Stomach smooth muscle (tissue), 2 donors: Measurements from ENCODE around the gene ULK1.
A peak's percentile ranks its signal among the peaks of the same experiment; 100 is the strongest.

Experiments used
- H3K27ac ChIP-seq: one replicate; pipeline ENCODE4 v1.7.0; 2013; ENCODE audit warnings: mild to moderate bottlenecking, low read length, inconsistent platforms
- H3K27me3 ChIP-seq, 2 donors: one replicate each; pipeline ENCODE4 v1.7.0; 2013; ENCODE audit warnings: low read length in 2 of 2; ENCODE audit not compliant: insufficient read depth in 2 of 2, control insufficient read depth in 1 of 2
- H3K36me3 ChIP-seq, 2 donors: one replicate each; pipeline ENCODE4 v1.7.0; 2013; ENCODE audit warnings: low read length in 2 of 2; ENCODE audit not compliant: control insufficient read depth in 2 of 2, insufficient read depth in 2 of 2
- H3K4me1 ChIP-seq: one replicate; pipeline ENCODE4 v1.7.0; 2013; ENCODE audit warnings: low read length; ENCODE audit not compliant: control insufficient read depth, insufficient read depth
- H3K4me3 ChIP-seq, 2 donors: one replicate each; pipeline ENCODE4 v1.7.0; 2013; ENCODE audit warnings: low read length in 2 of 2
- H3K9ac ChIP-seq, 2 donors: one replicate each; pipeline ENCODE4 v1.7.0; 2013; ENCODE audit warnings: low read length in 2 of 2, mild to moderate bottlenecking in 1 of 2
- H3K9me3 ChIP-seq, 2 donors: one replicate each; pipeline ENCODE4 v1.7.0; 2013; ENCODE audit warnings: low read length in 2 of 2; ENCODE audit not compliant: control insufficient read depth in 2 of 2
- donor health status: healthy.
- donor health status: Pancreatic carcinoma.

The ULK1 gene

DNA sequence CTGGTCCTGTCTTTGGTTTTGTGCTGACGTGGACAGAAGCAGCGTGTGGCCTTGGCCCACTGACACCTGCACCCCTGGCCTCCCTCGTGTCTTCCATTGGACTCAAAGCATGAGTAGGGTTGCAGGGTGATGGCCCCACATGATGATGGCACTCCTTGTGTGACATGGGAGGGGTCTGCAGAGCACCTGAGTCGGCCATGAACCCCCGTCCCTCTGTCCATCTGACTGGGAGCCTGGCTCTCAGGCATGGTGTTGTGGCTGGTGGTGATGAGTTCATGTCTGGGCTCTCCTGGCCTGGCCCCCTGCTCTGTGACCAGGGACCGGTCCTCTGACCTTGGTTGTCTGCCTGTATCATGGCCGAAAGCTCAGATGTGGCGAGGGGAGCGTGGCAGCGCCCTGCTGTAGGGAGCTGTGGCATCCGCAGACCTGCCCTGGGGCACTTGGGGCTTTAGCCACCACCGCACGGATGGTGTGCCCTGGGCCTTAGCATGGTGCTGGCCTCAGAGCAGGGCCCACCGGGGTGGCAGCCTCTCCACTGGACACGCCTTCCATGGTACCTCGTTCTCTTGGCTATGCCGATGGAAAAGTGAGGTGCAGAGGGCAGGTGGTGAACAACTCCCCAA lies 16.7 kb downstream of the ULK1 start:
- no peak overlapping the region for H3K27ac ChIP-seq
- peaks cover 20% of the 10 kb centered on the region for H3K4me1 ChIP-seq
- no peak overlapping the region for H3K4me3 ChIP-seq
- peaks cover 29 to 57% of the 10 kb centered on the region in 2 donors for H3K36me3 ChIP-seq
- H3K9me3 ChIP-seq, result no peaks in the 10 kb centered on the region
- no peak overlapping the region for H3K9ac ChIP-seq
- H3K27me3 ChIP-seq, result no peaks in the 10 kb centered on the region

DNA sequence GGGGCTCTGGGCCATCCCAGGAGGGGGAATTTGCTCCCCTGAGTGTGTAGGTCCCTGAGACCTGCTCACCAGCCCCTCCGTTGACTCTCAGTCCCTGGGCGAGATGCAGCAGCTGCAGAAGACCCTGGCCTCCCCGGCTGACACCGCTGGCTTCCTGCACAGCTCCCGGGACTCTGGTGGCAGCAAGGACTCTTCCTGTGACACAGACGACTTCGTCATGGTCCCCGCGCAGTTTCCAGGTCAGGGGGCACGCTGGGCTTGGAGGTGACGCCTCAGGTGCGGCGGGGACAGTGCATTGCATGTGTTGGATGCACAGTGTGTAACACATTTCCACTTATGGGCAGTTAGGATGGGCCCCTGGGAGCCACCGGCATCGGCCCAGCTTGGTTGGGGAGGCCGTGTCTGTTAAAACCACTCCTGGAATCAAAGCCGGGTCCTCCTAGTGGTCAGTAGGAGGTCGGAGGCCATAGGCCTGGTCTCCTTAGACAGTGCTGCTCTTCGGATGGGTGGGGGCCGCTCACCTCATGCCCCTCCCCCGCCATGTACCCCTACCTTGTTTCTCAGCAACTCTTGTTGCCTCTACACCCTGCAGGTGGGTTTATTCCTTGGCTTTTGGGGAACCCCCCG lies 17.5 kb downstream of the ULK1 start:
- Histone ChIP-seq H3K9ac (no peak overlapping the region), H3K4me1 (peaks cover 20% of the 10 kb centered on the region), H3K27me3 (no peaks in the 10 kb centered on the region), H3K9me3 (no peaks in the 10 kb centered on the region), H3K4me3 (no peak overlapping the region), H3K36me3 (peaks cover 32 to 56% of the 10 kb centered on the region in 2 donors), H3K27ac (peak overlapping the region; percentile 67)

GRCh38 chr12:131912518-131913274 lies 18.3 kb downstream of the ULK1 start:
- Histone ChIP-seq H3K4me1 (peaks cover 20% of the 10 kb centered on the region), H3K9me3 (no peaks in the 10 kb centered on the region), H3K27ac (peak overlapping the region; percentile 67), H3K36me3 (peaks cover 30 to 52% of the 10 kb centered on the region in 2 donors), H3K9ac (no peak overlapping the region), H3K27me3 (no peaks in the 10 kb centered on the region), H3K4me3 (no peak overlapping the region)

- Histone ChIP-seq H3K27me3 (no peaks in the 10 kb centered on the region), H3K36me3 (peaks cover 30 to 52% of the 10 kb centered on the region in 2 donors), H3K9ac (no peak overlapping the region), H3K9me3 (no peaks in the 10 kb centered on the region), H3K27ac (no peak overlapping the region), H3K4me3 (no peak overlapping the region), H3K4me1 (peaks cover 20% of the 10 kb centered on the region)
Measured at GRCh38 chr12:131913666-131914065, 19.2 kb downstream of the ULK1 start.

DNA sequence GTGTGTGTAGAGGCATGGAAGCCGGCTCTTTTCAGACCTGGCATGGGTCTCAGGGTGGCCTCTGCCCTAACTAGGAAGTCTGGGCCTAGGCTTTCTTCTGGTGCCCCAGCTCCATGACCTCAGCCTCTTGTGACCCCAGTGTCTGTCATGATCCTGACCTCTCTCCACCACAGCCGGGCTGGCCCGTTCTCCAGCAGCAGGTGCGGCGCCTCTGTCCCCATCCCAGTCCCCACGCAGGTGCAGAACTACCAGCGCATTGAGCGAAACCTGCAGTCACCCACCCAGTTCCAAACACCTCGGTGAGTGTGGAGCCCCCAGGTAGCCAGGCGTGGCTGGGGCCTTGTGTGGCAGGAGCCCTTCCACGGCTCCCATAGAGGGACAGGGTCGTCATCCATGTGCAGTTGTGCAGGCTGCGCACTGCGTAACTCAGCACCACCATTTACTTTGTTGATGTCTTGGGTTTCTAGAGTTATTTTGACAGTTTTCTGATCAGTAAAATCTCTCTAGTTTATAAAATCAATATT lies 19.8 kb downstream of the ULK1 start:
- Histone ChIP-seq H3K36me3 (peaks cover 30 to 50% of the 10 kb centered on the region in 2 donors), H3K27me3 (no peaks in the 10 kb centered on the region), H3K27ac (no peak overlapping the region), H3K9ac (no peak overlapping the region), H3K4me1 (peaks cover 20% of the 10 kb centered on the region), H3K9me3 (no peaks in the 10 kb centered on the region), H3K4me3 (no peak overlapping the region)

GRCh38 chr12:131915000-131915689 lies 20.7 kb downstream of the ULK1 start:
- no peaks in the 10 kb centered on the region for H3K9me3 ChIP-seq
- peaks cover 30 to 49% of the 10 kb centered on the region in 2 donors for H3K36me3 ChIP-seq
- peaks cover 20% of the 10 kb centered on the region for H3K4me1 ChIP-seq
- no peak overlapping the region for H3K27ac ChIP-seq
- no peak overlapping the region for H3K4me3 ChIP-seq
- H3K9ac ChIP-seq, result no peak overlapping the region
- no peaks in the 10 kb centered on the region for H3K27me3 ChIP-seq

DNA sequence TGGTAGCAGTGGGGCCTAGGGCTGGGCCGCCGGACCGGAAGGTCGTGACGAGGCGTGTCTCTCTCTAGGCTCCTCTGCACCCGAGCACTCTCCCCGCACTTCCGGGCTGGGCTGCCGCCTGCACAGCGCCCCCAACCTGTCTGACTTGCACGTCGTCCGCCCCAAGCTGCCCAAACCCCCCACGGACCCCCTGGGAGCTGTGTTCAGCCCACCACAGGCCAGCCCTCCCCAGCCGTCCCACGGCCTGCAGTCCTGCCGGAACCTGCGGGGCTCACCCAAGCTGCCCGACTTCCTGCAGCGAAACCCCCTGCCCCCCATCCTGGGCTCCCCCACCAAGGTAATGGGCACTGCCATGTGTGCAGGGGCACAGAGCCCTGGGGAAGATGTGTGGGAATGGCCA lies 21.4 kb downstream of the ULK1 start:
- Histone ChIP-seq H3K4me3 (no peak overlapping the region), H3K4me1 (peaks cover 20% of the 10 kb centered on the region), H3K27me3 (no peaks in the 10 kb centered on the region), H3K9ac (no peak overlapping the region), H3K36me3 (peaks cover 31 to 50% of the 10 kb centered on the region in 2 donors), H3K9me3 (no peaks in the 10 kb centered on the region), H3K27ac (peak overlapping the region; percentile 6)

GRCh38 chr12:131916306-131917138 lies 22.1 kb downstream of the ULK1 start:
- H3K4me3 ChIP-seq, result no peak overlapping the region
- peaks cover 28 to 46% of the 10 kb centered on the region in 2 donors for H3K36me3 ChIP-seq
- no peaks in the 10 kb centered on the region for H3K27me3 ChIP-seq
- no peaks in the 10 kb centered on the region for H3K9me3 ChIP-seq
- H3K9ac ChIP-seq, result no peak overlapping the region
- H3K4me1 ChIP-seq, result peaks cover 16% of the 10 kb centered on the region
- peak overlapping the region; percentile 6 for H3K27ac ChIP-seq

GRCh38 chr12:131917139-131917710 lies 22.8 kb downstream of the ULK1 start:
- Histone ChIP-seq H3K4me1 (peaks cover 9% of the 10 kb centered on the region), H3K9ac (no peak overlapping the region), H3K36me3 (peaks cover 28 to 43% of the 10 kb centered on the region in 2 donors), H3K9me3 (no peaks in the 10 kb centered on the region), H3K27me3 (no peaks in the 10 kb centered on the region), H3K4me3 (no peak overlapping the region), H3K27ac (no peak overlapping the region)
